Measurements from ENCODE around the gene TTC1.

DNA sequence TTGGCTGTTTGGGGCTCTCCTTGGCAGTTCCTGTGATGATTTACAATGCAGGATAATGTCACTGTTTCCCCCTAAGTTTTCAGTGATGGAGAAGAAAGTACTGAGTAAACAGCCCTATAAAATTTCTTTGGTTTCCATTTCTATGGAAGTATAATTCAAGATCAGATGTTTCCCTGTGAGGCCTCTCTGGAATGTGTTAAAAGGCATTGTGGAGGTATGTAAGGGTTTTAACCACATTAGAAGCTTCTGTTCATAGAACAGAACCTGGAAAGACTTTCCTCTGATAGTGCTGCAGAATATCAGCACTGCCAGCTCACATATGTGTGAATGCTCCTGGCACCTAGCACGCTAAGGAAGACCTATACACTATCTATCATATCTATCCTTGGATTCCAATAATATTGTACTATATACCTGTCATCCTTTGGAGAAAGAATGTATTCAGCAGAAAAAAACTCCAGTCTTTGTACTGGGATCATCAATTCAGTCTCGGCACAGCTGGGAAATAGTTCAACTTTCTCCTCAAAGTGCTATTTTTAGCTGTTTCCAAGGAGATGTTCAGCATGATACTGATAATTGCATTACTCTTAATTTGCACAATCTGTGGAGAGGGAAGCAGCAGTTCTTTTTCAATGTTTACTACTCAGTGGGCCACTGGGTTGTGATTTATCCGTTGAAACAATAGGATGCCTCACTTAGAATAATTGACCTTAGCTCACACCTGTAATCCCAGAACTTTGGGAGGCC lies 21.9 kb downstream of the TTC1 start:
- TF ChIP-seq TCF4 (CRISPR knock-in tag; IDR thresholded peaks at IDR 0.05; ENCODE audit: borderline replicate concordance) (no peak), PPARA (CRISPR knock-in tag; IDR thresholded peaks at IDR 0.05; ENCODE audit: borderline replicate concordance) (no peak), ZFP30 (CRISPR knock-in tag; IDR thresholded peaks at IDR 0.05) (no peak)
